ENCODE results near the gene ENAM.
A peak's percentile ranks its signal among the peaks of the same experiment; 100 is the strongest.
"Not testable (repeated sequence)": the region's sequence is repeated elsewhere in the genome, so short reads cannot be mapped to it uniquely, and the experiment has no call there.

ENAM gene

DNA sequence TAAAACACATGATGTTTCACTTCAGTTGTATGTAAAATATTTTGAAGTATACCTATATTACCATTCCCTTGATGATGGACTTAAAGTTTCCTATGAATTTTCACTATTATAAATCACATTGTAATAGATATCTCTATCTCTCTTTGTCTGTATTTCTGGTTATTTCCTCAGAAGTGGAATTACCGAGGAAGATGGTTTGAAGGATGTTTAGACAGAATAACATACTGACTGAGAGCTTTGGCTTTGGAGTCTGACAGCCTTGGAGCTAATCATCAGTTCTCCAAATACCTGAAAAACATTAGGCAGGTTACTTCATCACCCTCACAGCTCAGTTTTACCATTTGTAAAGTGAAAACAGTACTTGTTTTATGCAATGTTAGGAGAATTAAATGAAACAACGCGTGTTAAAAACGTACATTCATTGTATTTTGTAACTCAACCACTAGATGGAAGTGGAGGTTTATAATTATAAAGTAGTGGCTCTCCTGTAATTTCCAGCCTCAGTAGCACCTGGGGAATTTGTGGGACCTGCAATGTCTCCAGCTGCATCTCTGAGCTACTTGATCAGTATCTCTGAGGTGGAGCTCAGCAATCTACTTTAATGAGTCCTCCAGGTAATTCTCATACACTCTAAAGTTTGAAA, 23.4 kb downstream of the ENAM start:
- no peak overlapping the region for H3K4me3 ChIP-seq (ENCODE audit: low read depth, low read length)
- TF ChIP-seq, protein P1, sequence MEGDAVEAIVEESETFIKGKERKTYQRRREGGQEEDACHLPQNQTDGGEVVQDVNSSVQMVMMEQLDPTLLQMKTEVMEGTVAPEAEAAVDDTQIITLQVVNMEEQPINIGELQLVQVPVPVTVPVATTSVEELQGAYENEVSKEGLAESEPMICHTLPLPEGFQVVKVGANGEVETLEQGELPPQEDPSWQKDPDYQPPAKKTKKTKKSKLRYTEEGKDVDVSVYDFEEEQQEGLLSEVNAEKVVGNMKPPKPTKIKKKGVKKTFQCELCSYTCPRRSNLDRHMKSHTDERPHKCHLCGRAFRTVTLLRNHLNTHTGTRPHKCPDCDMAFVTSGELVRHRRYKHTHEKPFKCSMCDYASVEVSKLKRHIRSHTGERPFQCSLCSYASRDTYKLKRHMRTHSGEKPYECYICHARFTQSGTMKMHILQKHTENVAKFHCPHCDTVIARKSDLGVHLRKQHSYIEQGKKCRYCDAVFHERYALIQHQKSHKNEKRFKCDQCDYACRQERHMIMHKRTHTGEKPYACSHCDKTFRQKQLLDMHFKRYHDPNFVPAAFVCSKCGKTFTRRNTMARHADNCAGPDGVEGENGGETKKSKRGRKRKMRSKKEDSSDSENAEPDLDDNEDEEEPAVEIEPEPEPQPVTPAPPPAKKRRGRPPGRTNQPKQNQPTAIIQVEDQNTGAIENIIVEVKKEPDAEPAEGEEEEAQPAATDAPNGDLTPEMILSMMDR (IDR thresholded peaks at IDR 0.05; ENCODE audit: borderline replicate concordance, insufficient read depth, low read depth, low read length), result peak; percentile 13; the same call in 1 of the 2 replicates

DNA sequence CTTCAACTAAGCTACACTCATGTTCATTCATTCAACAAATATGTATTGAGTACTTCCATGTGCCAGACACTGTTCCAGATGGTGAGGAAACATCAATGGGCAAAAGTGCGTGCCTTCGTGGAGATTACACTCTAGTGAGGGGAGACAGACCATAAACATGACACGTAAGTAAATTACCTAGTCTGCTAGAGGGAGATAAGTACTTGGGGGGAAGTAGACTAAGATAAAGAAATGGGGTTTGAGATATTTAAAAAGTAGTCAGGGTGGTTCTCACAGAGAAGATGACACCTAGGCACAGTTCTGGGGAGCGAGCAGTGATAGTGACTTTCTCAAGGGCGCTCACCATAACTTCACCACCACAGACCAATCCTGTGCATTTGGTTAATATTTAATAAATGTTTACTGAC, 26.1 kb downstream of the ENAM start:
- TF ChIP-seq, protein P1 (IDR thresholded peaks at IDR 0.05; ENCODE audit: borderline replicate concordance, insufficient read depth, low read depth, low read length), result no peak
- H3K4me3 ChIP-seq (ENCODE audit: low read depth, low read length), result no peak overlapping the region

DNA sequence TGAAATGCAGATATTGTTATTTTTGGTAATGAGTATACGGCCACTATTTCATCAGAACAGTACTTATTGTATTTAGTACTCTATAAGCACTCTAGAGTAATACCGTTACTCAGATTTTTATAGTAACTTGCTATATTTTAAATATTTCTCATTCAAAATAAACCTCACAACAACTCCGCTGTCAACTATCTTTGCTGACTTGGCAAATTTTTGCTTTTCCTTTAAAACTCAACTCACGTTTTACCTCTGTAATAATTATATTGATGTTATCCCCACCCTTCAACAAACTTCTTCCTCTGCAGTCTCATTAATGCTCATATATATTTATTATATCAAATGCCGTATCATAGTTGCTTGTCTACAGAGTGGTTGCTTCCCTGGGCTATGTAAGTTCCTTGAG, 28.8 kb downstream of the ENAM start:
- H3K4me3 ChIP-seq (ENCODE audit: low read depth, low read length), result no peak overlapping the region
- TF ChIP-seq, protein P1 (IDR thresholded peaks at IDR 0.05; ENCODE audit: borderline replicate concordance, insufficient read depth, low read depth, low read length), result no peak

DNA sequence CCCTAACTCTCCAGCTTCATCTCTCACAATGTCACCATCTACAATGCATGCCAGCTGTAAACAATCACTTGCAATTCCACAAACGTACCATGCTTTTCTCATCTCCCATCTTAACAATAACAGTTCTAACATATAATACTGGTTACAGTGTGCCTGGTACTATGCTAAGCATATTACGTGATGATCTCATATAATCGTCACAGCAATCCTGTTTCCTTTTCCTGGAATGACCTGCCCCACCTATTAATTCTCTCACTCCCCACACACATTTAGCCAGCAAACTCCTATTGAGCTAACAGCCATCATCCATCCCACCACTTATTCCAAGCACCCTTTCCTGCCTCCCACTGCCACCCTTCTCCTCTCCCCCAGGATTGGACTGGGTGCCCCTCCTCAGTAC, 29.9 kb downstream of the ENAM start:
- no peak overlapping the region for H3K4me3 ChIP-seq (ENCODE audit: low read depth, low read length)
- TF ChIP-seq, protein P1 (IDR thresholded peaks at IDR 0.05; ENCODE audit: borderline replicate concordance, insufficient read depth, low read depth, low read length), result no peak

DNA sequence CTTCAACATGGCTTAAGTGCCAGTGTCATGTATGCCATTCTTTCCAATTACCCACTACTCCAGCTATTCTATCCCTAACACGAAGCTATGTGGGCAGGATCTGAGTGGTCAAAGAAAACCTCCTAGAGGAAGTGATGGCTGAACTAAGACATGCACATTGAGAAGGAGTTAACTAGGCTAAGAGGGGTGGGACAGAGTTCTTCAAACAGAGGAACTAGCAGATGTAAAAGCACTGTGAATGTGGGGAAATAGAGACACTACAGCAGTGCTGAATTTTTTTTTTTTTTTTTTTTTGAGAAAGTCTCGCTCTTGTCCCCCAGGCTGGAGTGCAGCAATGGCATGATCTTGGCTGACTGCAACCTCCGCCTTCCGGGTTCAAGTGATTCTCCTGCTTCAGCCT, 31.6 kb downstream of the ENAM start:
- H3K4me3 ChIP-seq (ENCODE audit: low read depth, low read length), result no peak overlapping the region
- TF ChIP-seq, protein P1 (IDR thresholded peaks at IDR 0.05; ENCODE audit: borderline replicate concordance, insufficient read depth, low read depth, low read length), result no peak

DNA sequence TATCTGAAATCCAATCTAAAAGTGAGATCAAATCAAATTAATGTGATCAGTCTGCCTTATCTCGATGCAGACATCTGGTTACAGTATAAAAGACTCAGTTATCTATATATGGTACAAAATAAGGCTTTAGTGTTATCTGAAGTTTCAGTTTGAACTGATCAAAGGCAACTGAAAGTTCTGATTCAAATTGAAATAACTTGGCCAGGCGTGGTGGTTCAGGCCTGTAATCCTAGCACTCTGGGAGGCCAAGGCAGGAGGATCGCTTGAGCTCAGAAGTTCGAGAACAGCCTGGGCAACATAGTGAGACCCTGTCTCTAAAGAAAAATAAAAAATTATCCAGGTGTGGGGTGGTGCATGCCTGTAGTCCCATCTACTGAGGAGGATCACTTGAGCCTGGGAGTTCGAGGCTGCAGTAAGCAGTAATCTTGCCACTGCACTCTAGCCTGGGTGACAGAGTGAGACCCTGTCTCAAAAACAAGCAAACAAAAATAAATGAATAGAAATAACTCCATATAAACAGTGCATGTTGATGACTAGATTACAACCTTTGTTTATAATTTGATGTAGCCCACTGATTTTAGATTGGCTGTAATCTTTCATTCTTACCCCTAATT, 32.9 kb downstream of the ENAM start:
- H3K4me3 ChIP-seq (ENCODE audit: low read depth, low read length), result not testable (repeated sequence)

DNA sequence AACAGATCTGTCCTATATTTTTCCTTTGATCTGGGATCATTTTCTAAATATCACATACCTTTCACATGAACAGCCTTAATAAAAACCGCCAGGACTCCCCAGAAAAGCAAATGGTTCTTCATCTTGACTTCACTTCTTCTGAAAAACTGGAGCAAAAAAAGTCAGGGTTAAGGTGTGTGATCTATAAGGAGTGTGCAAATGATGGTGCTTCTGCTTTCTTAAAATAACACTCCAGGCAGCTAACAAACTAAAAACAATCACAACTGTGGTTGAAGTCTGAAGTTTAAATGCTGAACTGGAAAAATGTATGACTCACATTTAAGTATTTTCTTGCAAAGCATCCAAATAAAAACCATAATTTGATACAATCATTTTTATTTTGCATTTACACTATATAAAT, 37.8 kb downstream of the ENAM start, which contains the start of gene JCHAIN:
Gene JCHAIN, minus strand, starts transcription at position 140 of the 400 bp plus-strand sequence. Its CDS starts 18 bp downstream, at position 122.
- TF ChIP-seq, protein P1 (IDR thresholded peaks at IDR 0.05; ENCODE audit: borderline replicate concordance, insufficient read depth, low read depth, low read length), result no peak
- no peak within 1 kb of the TSS for H3K4me3 ChIP-seq (ENCODE audit: low read depth, low read length)

Measured in GM12875 (cell line).